ENCODE results near the gene SUOX. TPM values are rescaled to one million over a fixed set of nuclear protein-coding genes. Genes with fewer than 3 reads are reported as not detected.
A peak's percentile ranks its signal among the peaks of the same experiment; 100 is the strongest.
"Not testable (repeated sequence)": the region's sequence is repeated elsewhere in the genome, so short reads cannot be mapped to it uniquely, and the experiment has no call there.

The SUOX gene
- total RNA-seq, 2 experiments from 2014 or later, result 2.5 to 14.6 TPM

GRCh38 chr12:56038022-56038655, 41.1 kb downstream of the SUOX start:
- Mint-ChIP-seq H3K27me3 (no peaks in the 10 kb centered on the region), H3K36me3 (peaks cover 35% of the 10 kb centered on the region), H3K27ac (no peak overlapping the region), H3K4me3 (no peak overlapping the region), H3K9me3 (ENCODE audit: low read depth) (no peaks in the 10 kb centered on the region), H3K4me1 (peaks cover 60% of the 10 kb centered on the region)
- DNase-seq (no peak), ATAC-seq (no peak)
- CTCF ChIA-PET, result interaction anchor here (1.5 to 5.5 kb wide), 4 partner anchors 16 to 299 kb away, joined by 5 to 58 read pairs (median 8); partner anchors contain the start of genes PA2G4 and SUOX

DNA sequence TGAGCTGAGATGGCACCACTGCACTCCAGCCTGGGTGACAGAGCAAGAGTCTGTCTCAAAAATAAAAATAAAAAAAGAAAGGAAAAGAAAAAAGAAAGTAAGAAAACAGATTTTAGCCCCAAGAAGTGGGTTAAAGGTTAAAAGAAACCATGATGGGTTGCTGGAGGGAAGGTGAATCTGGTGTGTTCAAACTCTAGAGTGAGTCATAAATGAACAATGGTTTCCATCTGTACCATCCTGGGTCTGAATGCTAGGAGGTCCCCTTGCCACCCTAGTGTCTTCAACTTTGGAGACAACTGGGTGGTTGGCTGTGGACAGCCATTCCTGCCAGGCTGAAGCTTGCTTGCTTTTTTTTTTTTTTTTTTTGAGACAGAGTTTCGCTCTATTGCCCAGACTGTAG, 43.1 kb downstream of the SUOX start:
- no peak for ATAC-seq
- H3K36me3 Mint-ChIP-seq, result peaks cover 41% of the 10 kb centered on the region
- H3K27me3 Mint-ChIP-seq, result no peaks in the 10 kb centered on the region
- no peak for DNase-seq
- H3K4me3 Mint-ChIP-seq, result no peak overlapping the region
- H3K27ac Mint-ChIP-seq, result peak overlapping the region; percentile 97
- H3K4me1 Mint-ChIP-seq, result peaks cover 56% of the 10 kb centered on the region
- H3K9me3 Mint-ChIP-seq (ENCODE audit: low read depth), result no peaks in the 10 kb centered on the region
- CTCF ChIA-PET, result interaction anchor here (1.0 to 5.5 kb wide), 10 partner anchors 8 to 302 kb away, joined by 3 to 58 read pairs (median 7); partner anchors contain the start of genes PA2G4, PYM1, RAB5B and SUOX

GRCh38 chr12:56040963-56041551, 44.0 kb downstream of the SUOX start:
- peaks cover 48% of the 10 kb centered on the region for H3K4me1 Mint-ChIP-seq
- DNase-seq (peak; percentile 44), ATAC-seq (no peak)
- peak overlapping the region; percentile 97 for H3K27ac Mint-ChIP-seq
- CTCF ChIA-PET, result interaction anchor here (0.8 to 5.5 kb wide), 14 partner anchors 8 to 303 kb away, joined by 3 to 58 read pairs (median 4); partner anchors contain the start of genes ORMDL2, PA2G4, PYM1 and RAB5B
- H3K4me3 Mint-ChIP-seq, result peak overlapping the region; percentile 93
- peaks cover 35% of the 10 kb centered on the region for H3K36me3 Mint-ChIP-seq
- no peaks in the 10 kb centered on the region for H3K9me3 Mint-ChIP-seq (ENCODE audit: low read depth)
- H3K27me3 Mint-ChIP-seq, result no peaks in the 10 kb centered on the region

DNA sequence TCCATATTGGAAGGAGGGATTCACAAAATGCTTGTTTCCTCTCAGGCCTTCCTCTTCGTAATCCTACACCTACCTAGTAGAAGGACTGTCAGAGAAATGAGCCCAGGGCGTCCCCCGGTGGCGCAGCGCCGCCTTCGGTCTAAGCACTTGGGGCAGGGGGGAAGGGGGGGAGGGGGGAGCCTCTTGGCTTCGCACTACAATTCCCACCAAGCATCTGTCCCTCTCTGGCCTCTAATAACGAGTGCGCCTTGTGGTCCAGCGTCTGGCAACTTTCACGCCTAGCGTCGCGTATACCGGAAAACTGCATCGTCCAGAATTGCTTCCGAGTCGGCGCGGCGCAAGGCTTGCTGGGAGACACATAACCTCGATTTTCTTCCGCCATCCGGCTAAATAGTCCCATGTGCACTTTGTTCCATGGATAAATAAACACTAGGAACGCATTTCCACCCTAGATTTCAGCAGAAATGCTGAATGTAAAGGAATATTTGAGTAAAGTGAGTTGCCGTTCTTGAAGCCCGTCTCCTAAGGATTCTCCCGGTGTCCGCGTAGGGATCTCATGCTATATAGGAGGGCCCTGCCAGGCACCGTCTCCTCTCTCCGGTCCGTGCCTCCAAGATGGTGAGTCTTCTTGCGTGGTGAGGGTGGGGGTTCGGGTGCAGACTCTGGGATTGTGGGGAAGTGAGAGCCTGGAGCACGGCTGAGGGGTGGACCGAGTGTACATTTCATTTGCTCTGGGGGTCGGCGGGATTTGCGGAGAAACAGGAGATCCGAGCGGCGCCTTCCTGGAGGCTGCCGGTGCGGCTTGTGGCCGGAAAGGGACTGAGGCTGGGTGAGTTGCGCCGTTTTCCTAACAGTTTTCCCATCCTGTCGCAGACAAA, 44.7 kb downstream of the SUOX start, which contains the start of gene RPS26:
TSS of gene RPS26 (plus strand) at position 367 of the 878 bp plus-strand sequence. CDS start at position 616, 249 bp downstream.
- DNase-seq (peak; percentile 97), ATAC-seq (peak; percentile 91)
- peaks cover 33% of the 10 kb centered on the region for H3K36me3 Mint-ChIP-seq
- peaks cover 53% of the 10 kb centered on the region for H3K4me1 Mint-ChIP-seq
- H3K9me3 Mint-ChIP-seq (ENCODE audit: low read depth), result no peaks in the 10 kb centered on the region
- CTCF ChIA-PET, result interaction anchor here (1.0 to 5.5 kb wide), 10 partner anchors 9 to 303 kb away, joined by 3 to 58 read pairs (median 7); partner anchors contain the start of genes ORMDL2, PA2G4, RAB5B and SARNP
- H3K4me3 Mint-ChIP-seq, result peak within 1 kb of the TSS; percentile 93
- H3K27ac Mint-ChIP-seq, result peak within 1 kb of the TSS; percentile 97
- H3K27me3 Mint-ChIP-seq, result no peaks in the 10 kb centered on the region

GRCh38 chr12:56042430-56042813, 45.3 kb downstream of the SUOX start:
- H3K27me3 Mint-ChIP-seq; H3K9me3 Mint-ChIP-seq (ENCODE audit: low read depth); ATAC-seq; CTCF ChIA-PET; DNase-seq: not testable (repeated sequence)
- peaks cover 49% of the 10 kb centered on the region for H3K4me1 Mint-ChIP-seq
- peak overlapping the region; percentile 93 for H3K4me3 Mint-ChIP-seq
- H3K27ac Mint-ChIP-seq, result peak overlapping the region; percentile 97
- peaks cover 32% of the 10 kb centered on the region for H3K36me3 Mint-ChIP-seq

- peaks cover 32% of the 10 kb centered on the region for H3K36me3 Mint-ChIP-seq
- peak overlapping the region; percentile 97 for H3K27ac Mint-ChIP-seq
- H3K4me3 Mint-ChIP-seq, result peak overlapping the region; percentile 93
- ATAC-seq (no peak), DNase-seq (no peak)
- no peaks in the 10 kb centered on the region for H3K27me3 Mint-ChIP-seq
- CTCF ChIA-PET, result interaction anchor here (2.4 to 2.7 kb wide), 2 partner anchors 46 to 75 kb away, joined by 11 to 15 read pairs; partner anchors contain the start of genes RPL41, SUOX and ZC3H10
- no peaks in the 10 kb centered on the region for H3K9me3 Mint-ChIP-seq (ENCODE audit: low read depth)
- H3K4me1 Mint-ChIP-seq, result peaks cover 47% of the 10 kb centered on the region
Measured at GRCh38 chr12:56042843-56043242, 45.8 kb downstream of the SUOX start.

DNA sequence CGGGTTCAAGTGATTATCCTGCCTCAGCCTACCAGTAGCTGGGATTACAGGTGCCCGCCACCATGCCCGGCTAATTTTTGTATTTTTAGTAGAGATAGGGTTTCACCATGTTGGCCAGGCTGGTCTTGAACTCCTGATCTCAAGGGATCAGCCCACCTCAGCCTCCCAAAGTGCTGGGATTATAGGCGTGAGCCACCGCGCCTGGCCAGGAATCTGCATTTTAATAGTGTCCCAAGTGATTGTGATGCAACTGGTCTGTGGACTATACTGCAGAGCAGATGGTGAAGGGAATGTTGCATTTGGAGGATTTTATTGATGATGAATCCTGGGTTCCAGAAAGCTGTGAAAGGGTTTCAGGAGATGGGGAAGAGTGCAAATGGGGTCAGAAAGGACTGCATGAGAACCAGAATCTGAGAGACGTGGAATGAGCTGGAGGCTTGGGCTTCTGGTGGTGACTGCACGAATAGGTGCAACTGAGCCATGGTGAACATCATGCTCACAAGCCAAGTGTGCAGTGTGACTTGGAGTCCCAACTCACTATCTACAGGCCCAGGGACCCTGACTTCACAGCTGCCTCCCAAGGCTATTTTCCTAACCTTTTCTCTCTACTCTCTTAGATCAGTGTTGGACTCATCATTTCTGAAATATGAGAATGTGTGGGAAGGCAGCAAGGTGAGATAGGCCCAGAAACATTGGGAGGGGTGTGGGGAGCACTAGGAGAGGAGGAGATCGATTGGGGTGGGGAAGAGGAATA, 49.1 kb downstream of the SUOX start:
- peak overlapping the region; percentile 72 for H3K27ac Mint-ChIP-seq
- no peaks in the 10 kb centered on the region for H3K27me3 Mint-ChIP-seq

DNA sequence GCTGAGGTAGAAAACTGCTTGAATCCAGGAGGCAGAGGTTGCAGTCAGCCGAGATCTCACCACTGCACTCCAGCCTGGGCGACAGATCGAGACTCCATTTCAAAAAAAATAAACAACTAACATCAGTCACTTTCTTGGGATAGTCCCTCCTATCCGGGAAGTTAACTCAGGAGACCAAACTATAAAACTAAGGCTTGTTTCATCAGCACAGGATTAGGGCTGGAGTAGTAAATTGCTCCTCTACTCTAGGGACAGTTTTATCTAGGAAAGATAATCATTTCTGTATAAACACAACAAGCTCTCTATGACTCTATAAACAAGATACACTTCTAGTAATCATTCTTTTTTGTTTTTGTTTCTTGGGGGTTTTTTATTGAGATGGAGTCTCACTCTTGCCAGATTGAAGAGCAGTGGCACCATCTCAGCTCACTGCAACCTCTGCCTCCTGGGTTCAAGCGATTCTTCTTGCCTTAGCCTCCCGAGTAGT, 56.4 kb downstream of the SUOX start:
- Mint-ChIP-seq H3K4me3 (no peak overlapping the region), H3K9me3 (ENCODE audit: low read depth) (no peaks in the 10 kb centered on the region), H3K27me3 (no peaks in the 10 kb centered on the region), H3K27ac (no peak overlapping the region), H3K36me3 (no peaks in the 10 kb centered on the region), H3K4me1 (peaks cover 9% of the 10 kb centered on the region)
- CTCF ChIA-PET, result no interaction called here
- ATAC-seq (no peak), DNase-seq (no peak)

More for the DNA sequence above, 49.1 kb downstream of the SUOX start:
- H3K36me3 Mint-ChIP-seq, result peaks cover 28% of the 10 kb centered on the region
- no peak overlapping the region for H3K4me3 Mint-ChIP-seq
- H3K9me3 Mint-ChIP-seq (ENCODE audit: low read depth), result no peaks in the 10 kb centered on the region
- ATAC-seq, result no peak
- H3K4me1 Mint-ChIP-seq, result peaks cover 28% of the 10 kb centered on the region
- CTCF ChIA-PET, result interaction anchor here (1.0 to 4.7 kb wide), 24 partner anchors 13 to 591 kb away, joined by 3 to 45 read pairs (median 6); partner anchors contain the start of genes ESYT1, PA2G4, RNF41 and SMARCC2
- DNase-seq, result no peak

Other genes starting within 250 kb of the SUOX start
- gene SARNP, start 179.6 kb upstream of the SUOX start, total RNA-seq, result 10 to 100 TPM; 96.8 to 98.6 TPM
- gene ORMDL2, start 179.2 kb upstream of the SUOX start, total RNA-seq, result 10 to 100 TPM; 45.8 to 57.2 TPM
- gene DNAJC14, start 167.7 kb upstream of the SUOX start, total RNA-seq, result 10 to 100 TPM; 33.5 to 38.4 TPM
- gene MMP19, start 154.3 kb upstream of the SUOX start, total RNA-seq, result not detected
- 10 to 100 TPM; 46.7 to 56.4 TPM for gene PYM1, start 69.4 kb upstream of the SUOX start, total RNA-seq
- 100 to 1,000 TPM; 301 to 312 TPM for gene DGKA, start 66.1 kb upstream of the SUOX start, total RNA-seq
- under 1 TPM; 0.23 to 0.37 TPM for gene PMEL, start 31.2 kb upstream of the SUOX start, total RNA-seq
- 100 to 1,000 TPM; 146 to 158 TPM for gene CDK2, start 30.4 kb upstream of the SUOX start, total RNA-seq
- gene RAB5B, start 23.2 kb upstream of the SUOX start, total RNA-seq, result 10 to 100 TPM; 46.4 to 55.6 TPM
- gene IKZF4, start 23.8 kb downstream of the SUOX start, total RNA-seq, result 10 to 100 TPM; 15.8 to 44.9 TPM
- 10 to 100 TPM; 27.9 to 42.2 TPM for gene RPS26, start 44.6 kb downstream of the SUOX start, total RNA-seq
- 1 to 10 TPM in 1 of 2 experiments, under 1 TPM in 1; 0.94 to 1.8 TPM for gene ERBB3, start 82.9 kb downstream of the SUOX start, total RNA-seq
- gene PA2G4, start 107.3 kb downstream of the SUOX start, total RNA-seq, result 100 to 1,000 TPM; 293 to 364 TPM
- gene RPL41, start 119.4 kb downstream of the SUOX start, total RNA-seq, result 1,000 to 10,000 TPM; 3,748 to 4,271 TPM
- gene ZC3H10, start 121.0 kb downstream of the SUOX start, total RNA-seq, result 10 to 100 TPM; 10.3 to 11.7 TPM
- 100 to 1,000 TPM; 225 to 241 TPM for gene ESYT1, start 131.0 kb downstream of the SUOX start, total RNA-seq
- 10 to 100 TPM; 67.6 to 85.2 TPM for gene MYL6B, start 155.3 kb downstream of the SUOX start, total RNA-seq
- gene MYL6, start 161.1 kb downstream of the SUOX start, total RNA-seq, result 1,000 to 10,000 TPM; 1,307 to 1,412 TPM
- 100 to 1,000 TPM; 147 to 150 TPM for gene SMARCC2, start 192.2 kb downstream of the SUOX start, total RNA-seq
- gene RNF41, start 224.6 kb downstream of the SUOX start, total RNA-seq, result 10 to 100 TPM; 28.2 to 34.2 TPM
- 10 to 100 TPM; 62.8 to 80.6 TPM for gene NABP2, start 227.1 kb downstream of the SUOX start, total RNA-seq
- under 1 TPM; 0.87 to 0.96 TPM for gene SLC39A5, start 232.8 kb downstream of the SUOX start, total RNA-seq